SU-DHL-6 (cell line): ENCODE data around the gene HS6ST3.
"Not testable (repeated sequence)": the region's sequence is repeated elsewhere in the genome, so short reads cannot be mapped to it uniquely, and the experiment has no call there.

Experiments
- H2AFZ ChIP-seq: fragments of 200-600 bp; sonication (generic); 2 replicates; pipeline ENCODE4 v1.6.1; 2014; ENCODE audit warnings: low read depth, mild to moderate bottlenecking, moderate library complexity, mixed read lengths, antibody characterized with exemption, low read length; ENCODE audit not compliant: severe bottlenecking
- H3F3A ChIP-seq: fragments of 200-600 bp; shearing (Covaris generic); 2 replicates; pipeline ENCODE4 v1.6.0; 2016; ENCODE audit warnings: antibody characterized with exemption, mild to moderate bottlenecking; ENCODE audit not compliant: insufficient read depth
- H3K27ac ChIP-seq: fragments of 200-600 bp; sonication (generic); 2 replicates; pipeline ENCODE4 v1.5.1; 2016; ENCODE audit warnings: low read depth, mild to moderate bottlenecking, low read length, moderate library complexity, mixed read lengths
- H3K27me3 ChIP-seq: fragments of 200-600 bp; sonication (generic), shearing (Covaris generic); 2 replicates; pipeline ENCODE4 v1.6.0; 2014; ENCODE audit warnings: mild to moderate bottlenecking, low read length
- H3K36me3 ChIP-seq: fragments of 200-600 bp; sonication (generic); 2 replicates; pipeline ENCODE4 v1.6.1; 2014; ENCODE audit warnings: mild to moderate bottlenecking, low read length, mixed read lengths
- H3K4me2 ChIP-seq: fragments of 300-600, 200-600 bp; shearing (Covaris generic), sonication (generic); 2 replicates; pipeline ENCODE4 v1.6.0; 2014; ENCODE audit warnings: low read length, low read depth, mild to moderate bottlenecking; ENCODE audit not compliant: poor library complexity, severe bottlenecking
- H3K4me3 ChIP-seq: fragments of 200-600 bp; sonication (generic); 2 replicates; pipeline ENCODE4 v1.5.1; 2014; ENCODE audit warnings: antibody characterized with exemption, low read length, mild to moderate bottlenecking, mixed read lengths; ENCODE audit not compliant: insufficient read depth, poor library complexity, severe bottlenecking
- H3K79me2 ChIP-seq: fragments of 200-600 bp; sonication (generic); 2 replicates; pipeline ENCODE4 v1.6.1; 2014; ENCODE audit warnings: mild to moderate bottlenecking, low read length, moderate library complexity; ENCODE audit not compliant: insufficient read depth
- H3K9ac ChIP-seq: fragments of 200-600 bp; sonication (generic); 2 replicates; pipeline ENCODE4 v1.7.0; 2014; ENCODE audit warnings: mild to moderate bottlenecking, low read length
- H3K9me2 ChIP-seq: fragments of 200-600 bp; sonication (generic); replicated peaks from 2 replicates; pipeline ENCODE4 v1.6.1; 2014; ENCODE audit warnings: low read length; ENCODE audit not compliant: insufficient read depth
- H3K9me3 ChIP-seq: fragments of 200-600 bp; sonication (generic); 2 replicates; pipeline ENCODE4 v1.6.1; 2014; ENCODE audit warnings: low read length, mixed read lengths; ENCODE audit not compliant: insufficient read depth
- H4K20me1 ChIP-seq: fragments of 200-600 bp; sonication (generic); 2 replicates; pipeline ENCODE4 v1.6.1; 2014; ENCODE audit warnings: low read depth, mild to moderate bottlenecking, antibody characterized with exemption, low read length, moderate library complexity, mixed read lengths
- CTCF ChIP-seq: fragments of 200-600 bp; sonication (generic); IDR thresholded peaks from one replicate; pipeline ENCODE4 v1.5.1; 2017; ENCODE audit warnings: antibody characterized with exemption, mild to moderate bottlenecking, low read length, moderate library complexity; ENCODE audit not compliant: insufficient read depth, poor library complexity, severe bottlenecking
- EZH2phosphoT487 ChIP-seq: fragments of 200-600 bp; sonication (generic), shearing (Covaris generic); conservative IDR thresholded peaks from 2 replicates; pipeline ENCODE4 v1.6.1; 2018; ENCODE audit warnings: mild to moderate bottlenecking, antibody characterized with exemption, low read length, moderate library complexity, mixed read lengths

HS6ST3 gene

GRCh38 chr13:96511587-96511986, 421.7 kb downstream of the HS6ST3 start:
- no peak overlapping the region for H3K4me3 ChIP-seq
- no peaks in the 10 kb centered on the region for H3K36me3 ChIP-seq
- H3K4me2 ChIP-seq, result no peak overlapping the region
- H4K20me1 ChIP-seq, result no peaks in the 10 kb centered on the region
- no peak overlapping the region for H2AFZ ChIP-seq
- H3F3A ChIP-seq, result no peaks in the 10 kb centered on the region
- H3K27me3 ChIP-seq, result no peaks in the 10 kb centered on the region
- H3K9me3 ChIP-seq, result no peaks in the 10 kb centered on the region
- no peak overlapping the region for H3K9ac ChIP-seq
- no peaks in the 10 kb centered on the region for H3K79me2 ChIP-seq
- no peak overlapping the region for H3K27ac ChIP-seq
- TF ChIP-seq EZH2phosphoT487, result no peak
- no peak for TF ChIP-seq CTCF
- H3K9me2 ChIP-seq, result no peaks in the 10 kb centered on the region

- Histone ChIP-seq H3K9me2 (no peaks in the 10 kb centered on the region), H3K27me3 (no peaks in the 10 kb centered on the region), H3K79me2 (no peaks in the 10 kb centered on the region), H3K4me2 (no peak overlapping the region), H2AFZ (no peak overlapping the region), H3K9me3 (no peaks in the 10 kb centered on the region), H3K36me3 (no peaks in the 10 kb centered on the region), H4K20me1 (no peaks in the 10 kb centered on the region), H3K9ac (no peak overlapping the region), H3K27ac (no peak overlapping the region), H3K4me3 (no peak overlapping the region), H3F3A (no peaks in the 10 kb centered on the region)
- no peak for TF ChIP-seq CTCF
Observed at GRCh38 chr13:96519380-96519779, 429.5 kb downstream of the HS6ST3 start.

- not testable (repeated sequence) for H4K20me1 ChIP-seq, H3K27ac ChIP-seq, H3K9me2 ChIP-seq, H3K4me2 ChIP-seq, H3K4me3 ChIP-seq, H3K9me3 ChIP-seq, H3K79me2 ChIP-seq, H2AFZ ChIP-seq, H3K9ac ChIP-seq, H3K27me3 ChIP-seq, H3K36me3 ChIP-seq, H3F3A ChIP-seq
Observed at GRCh38 chr13:96524398-96525020, 434.6 kb downstream of the HS6ST3 start.

- Histone ChIP-seq H4K20me1 (no peaks in the 10 kb centered on the region), H3K79me2 (no peaks in the 10 kb centered on the region), H3K27ac (no peak overlapping the region), H2AFZ (no peak overlapping the region), H3K4me2 (no peak overlapping the region), H3K36me3 (no peaks in the 10 kb centered on the region), H3K4me3 (no peak overlapping the region), H3K9me2 (no peaks in the 10 kb centered on the region), H3F3A (no peaks in the 10 kb centered on the region), H3K9ac (no peak overlapping the region), H3K9me3 (no peaks in the 10 kb centered on the region), H3K27me3 (no peaks in the 10 kb centered on the region)
- TF ChIP-seq CTCF (no peak), EZH2phosphoT487 (no peak)
Observed at GRCh38 chr13:96525715-96526114, 435.8 kb downstream of the HS6ST3 start.
